ENCODE measurements around the gene IMPG2.

The IMPG2 gene

GRCh38 chr3:101217472-101218245 lies 102.7 kb downstream of the IMPG2 start:
- no peak for TF ChIP-seq CTCF (IDR thresholded peaks at IDR 0.05; ENCODE audit: low read depth, low read length)
- H3K4me3 ChIP-seq (replicated peaks in 1 of 2; ENCODE audit: low read depth in 2 of 2, low read length in 2 of 2) = no peak overlapping the region
- DNase-seq (ENCODE audit: low read depth in 2 of 2) = no peak

- peak; percentile 45 to 75 for DNase-seq (ENCODE audit: low read depth in 2 of 2)
- no peak for TF ChIP-seq CTCF (IDR thresholded peaks at IDR 0.05; ENCODE audit: low read depth, low read length)
- no peak overlapping the region for H3K4me3 ChIP-seq (replicated peaks in 1 of 2; ENCODE audit: low read depth in 2 of 2, low read length in 2 of 2)
These were observed 103.5 kb downstream of the IMPG2 start for GRCh38 chr3:101216710-101217465.

- H3K4me3 ChIP-seq (replicated peaks in 1 of 2; ENCODE audit: low read depth in 2 of 2, low read length in 2 of 2) = no peak overlapping the region
- TF ChIP-seq CTCF (IDR thresholded peaks at IDR 0.05; ENCODE audit: low read depth, low read length) = no peak
- DNase-seq (ENCODE audit: low read depth in 2 of 2) = no peak
These were observed 107.6 kb downstream of the IMPG2 start for GRCh38 chr3:101212730-101213129.

- no peak overlapping the region for H3K4me3 ChIP-seq (replicated peaks in 1 of 2; ENCODE audit: low read depth in 2 of 2, low read length in 2 of 2)
- peak in 1 of 2 donors; percentile 46 for DNase-seq (ENCODE audit: low read depth in 2 of 2)
- TF ChIP-seq CTCF (IDR thresholded peaks at IDR 0.05; ENCODE audit: low read depth, low read length) = no peak
These were observed 116.1 kb downstream of the IMPG2 start for GRCh38 chr3:101204246-101204645.

- TF ChIP-seq CTCF (IDR thresholded peaks at IDR 0.05; ENCODE audit: low read depth, low read length) = no peak
- no peak overlapping the region for H3K4me3 ChIP-seq (replicated peaks in 1 of 2; ENCODE audit: low read depth in 2 of 2, low read length in 2 of 2)
- peak in 1 of 2 donors; percentile 50 for DNase-seq (ENCODE audit: low read depth in 2 of 2)
These were observed 117.0 kb downstream of the IMPG2 start for GRCh38 chr3:101203411-101203810.

GRCh38 chr3:101202640-101203039 lies 117.7 kb downstream of the IMPG2 start:
- no peak overlapping the region for H3K4me3 ChIP-seq (replicated peaks in 1 of 2; ENCODE audit: low read depth in 2 of 2, low read length in 2 of 2)
- TF ChIP-seq CTCF (IDR thresholded peaks at IDR 0.05; ENCODE audit: low read depth, low read length) = no peak
- DNase-seq (ENCODE audit: low read depth in 2 of 2) = no peak
